Activated CD8-positive, alpha-beta T cell treated with anti-CD3 and anti-CD28 coated beads for 36 hours (primary cell): ENCODE measurements around the gene TERB2. TPM values are rescaled to one million over a fixed set of nuclear protein-coding genes. Genes with fewer than 3 reads are reported as not detected.
A peak's percentile ranks its signal among the peaks of the same experiment; 100 is the strongest.
"Not testable (repeated sequence)": the region's sequence is repeated elsewhere in the genome, so short reads cannot be mapped to it uniquely, and the experiment has no call there.

Experiments used
- ATAC-seq: fragments of 200-7000 bp; cut with Tn5 transposase; one replicate; pipeline ENCODE4 v1.10.0; 2021; ENCODE audit warnings: mild to moderate bottlenecking, moderate library complexity
- CTCF ChIA-PET: fragments of 350-600 bp; sonication (Branson Sonifier 250); formaldehyde crosslinking; loops from one replicate; lab custom pipeline; 2021; ENCODE audit warnings: antibody characterized with exemption; lab: Charles Lee
- POLR2A ChIA-PET: fragments of 350-600 bp; sonication (Branson Sonifier 250); formaldehyde crosslinking; loops from one replicate; lab custom pipeline; 2021; ENCODE audit warnings: antibody characterized with exemption; lab: Charles Lee
- DNase-seq: peaks from one replicate; pipeline ENCODE4 v3.0.0-alpha.2; 2020
- H3K27ac Mint-ChIP-seq: one replicate; pipeline ENCODE4 v1.8.0; 2021; ENCODE audit warnings: mild to moderate bottlenecking, mixed read lengths
- H3K27me3 Mint-ChIP-seq: one replicate; pipeline ENCODE4 v1.8.0; 2021; ENCODE audit warnings: mixed read lengths
- H3K36me3 Mint-ChIP-seq: one replicate; pipeline ENCODE4 v1.8.0; 2021; ENCODE audit warnings: low read depth, mixed read lengths
- H3K4me1 Mint-ChIP-seq: one replicate; pipeline ENCODE4 v1.8.0; 2021; ENCODE audit warnings: low read depth, mixed read lengths
- H3K4me3 Mint-ChIP-seq: one replicate; pipeline ENCODE4 v1.8.0; 2021; ENCODE audit warnings: mild to moderate bottlenecking, moderate library complexity, mixed read lengths
- H3K9me3 Mint-ChIP-seq: one replicate; pipeline ENCODE4 v1.8.0; 2021; ENCODE audit warnings: mixed read lengths
- intact Hi-C: fragments of 100-400 bp; cut with micrococcal nuclease; formaldehyde crosslinking; loops from one replicate; pipeline ENCODE4 v1.10.0; 2022
- total RNA-seq, 2 experiments: library from RNA; stranded (reverse); gene quantifications; one replicate each; pipeline ENCODE4 v1.2.3, GENCODE V29; 2021
- TF ChIP-seq, protein P1 (sequence below): fragments of 200-600 bp; IDR thresholded peaks from one replicate; pipeline ENCODE4 v1.8.0; 2022; ENCODE audit warnings: antibody characterized with exemption, mild to moderate bottlenecking

TERB2 gene
- total RNA-seq, 2 experiments from 2014 or later = not detected

DNA sequence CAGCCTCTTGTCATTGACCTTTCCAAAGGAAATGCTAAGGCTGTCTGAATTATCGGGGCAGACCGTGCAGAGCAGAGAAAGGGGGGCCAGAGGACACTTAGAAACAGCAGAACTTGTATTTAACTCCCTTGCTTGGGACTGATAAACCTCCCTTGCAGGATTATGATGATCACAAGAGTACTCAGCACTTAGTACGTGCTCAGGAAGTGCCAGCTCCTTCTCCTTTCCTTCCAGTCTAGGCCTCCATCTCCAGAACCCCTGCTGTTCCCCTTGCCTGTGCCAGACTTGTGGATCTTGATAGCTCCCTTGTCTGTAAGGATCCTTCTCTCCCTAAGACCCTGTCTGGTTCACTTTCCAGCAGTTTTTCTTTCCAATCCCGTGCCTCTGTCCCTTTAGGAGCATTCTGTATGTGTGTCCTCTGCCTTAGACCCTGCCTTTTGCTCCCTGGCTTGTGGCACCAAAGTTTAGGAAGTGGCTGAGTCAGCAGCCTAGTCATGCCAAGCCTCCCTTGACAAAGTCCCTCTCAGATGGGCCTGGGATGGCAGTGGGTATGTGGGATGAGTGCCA lies 67.3 kb downstream of the TERB2 start:
- intact Hi-C loops = no loop called here

DNA sequence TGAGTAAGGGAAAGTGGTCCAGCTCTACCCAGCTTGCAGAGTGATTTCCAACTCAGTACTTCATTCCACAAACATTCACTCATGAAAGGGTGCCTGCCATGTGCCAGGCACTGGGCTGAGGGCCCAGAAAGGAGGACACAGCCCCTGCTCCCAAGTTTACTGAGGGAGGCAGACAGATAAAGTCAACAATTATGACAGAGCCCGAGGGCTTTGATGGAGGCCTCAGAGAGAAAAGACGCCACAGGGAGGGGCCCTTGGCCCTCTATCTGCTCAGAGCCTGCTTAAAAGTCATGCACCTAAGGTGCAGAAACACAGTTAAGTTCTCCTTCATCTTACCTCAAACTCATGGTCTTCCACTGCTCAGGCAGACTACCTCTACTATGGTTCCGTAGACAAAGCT lies 68.2 kb downstream of the TERB2 start:
- DNase-seq, intact Hi-C loops, H3K27ac Mint-ChIP-seq, H3K9me3 Mint-ChIP-seq, ATAC-seq, POLR2A ChIA-PET, H3K36me3 Mint-ChIP-seq, H3K27me3 Mint-ChIP-seq: not testable (repeated sequence)
- Mint-ChIP-seq H3K4me1 (peaks cover 23% of the 10 kb centered on the region), H3K4me3 (peak overlapping the region; percentile 33)
- CTCF ChIA-PET = interaction anchor here (1.4 kb wide), 1 partner anchor 93 kb away, joined by 4 read pairs; no protein-coding TSS in a partner anchor

More for the DNA sequence above, 67.3 kb downstream of the TERB2 start:
- ChIA-PET CTCF (interaction anchor here (1.4 to 2.1 kb wide), 2 partner anchors 94 to 170 kb away, joined by 4 to 8 read pairs; no protein-coding TSS in a partner anchor), POLR2A (interaction anchor here (0.8 to 0.9 kb wide), 2 partner anchors 25 to 312 kb away, joined by 3 read pairs; partner anchors contain the start of genes B2M and PATL2)
- Mint-ChIP-seq H3K4me3 (peak overlapping the region; percentile 80), H3K4me1 (peaks cover 23% of the 10 kb centered on the region), H3K27me3 (peaks cover 10% of the 10 kb centered on the region), H3K36me3 (peaks cover 6% of the 10 kb centered on the region), H3K27ac (peak overlapping the region; percentile 75), H3K9me3 (no peaks in the 10 kb centered on the region)
- DNase-seq = no peak
- no peak for ATAC-seq
- TF ChIP-seq, protein P1, sequence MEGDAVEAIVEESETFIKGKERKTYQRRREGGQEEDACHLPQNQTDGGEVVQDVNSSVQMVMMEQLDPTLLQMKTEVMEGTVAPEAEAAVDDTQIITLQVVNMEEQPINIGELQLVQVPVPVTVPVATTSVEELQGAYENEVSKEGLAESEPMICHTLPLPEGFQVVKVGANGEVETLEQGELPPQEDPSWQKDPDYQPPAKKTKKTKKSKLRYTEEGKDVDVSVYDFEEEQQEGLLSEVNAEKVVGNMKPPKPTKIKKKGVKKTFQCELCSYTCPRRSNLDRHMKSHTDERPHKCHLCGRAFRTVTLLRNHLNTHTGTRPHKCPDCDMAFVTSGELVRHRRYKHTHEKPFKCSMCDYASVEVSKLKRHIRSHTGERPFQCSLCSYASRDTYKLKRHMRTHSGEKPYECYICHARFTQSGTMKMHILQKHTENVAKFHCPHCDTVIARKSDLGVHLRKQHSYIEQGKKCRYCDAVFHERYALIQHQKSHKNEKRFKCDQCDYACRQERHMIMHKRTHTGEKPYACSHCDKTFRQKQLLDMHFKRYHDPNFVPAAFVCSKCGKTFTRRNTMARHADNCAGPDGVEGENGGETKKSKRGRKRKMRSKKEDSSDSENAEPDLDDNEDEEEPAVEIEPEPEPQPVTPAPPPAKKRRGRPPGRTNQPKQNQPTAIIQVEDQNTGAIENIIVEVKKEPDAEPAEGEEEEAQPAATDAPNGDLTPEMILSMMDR = no peak

DNA sequence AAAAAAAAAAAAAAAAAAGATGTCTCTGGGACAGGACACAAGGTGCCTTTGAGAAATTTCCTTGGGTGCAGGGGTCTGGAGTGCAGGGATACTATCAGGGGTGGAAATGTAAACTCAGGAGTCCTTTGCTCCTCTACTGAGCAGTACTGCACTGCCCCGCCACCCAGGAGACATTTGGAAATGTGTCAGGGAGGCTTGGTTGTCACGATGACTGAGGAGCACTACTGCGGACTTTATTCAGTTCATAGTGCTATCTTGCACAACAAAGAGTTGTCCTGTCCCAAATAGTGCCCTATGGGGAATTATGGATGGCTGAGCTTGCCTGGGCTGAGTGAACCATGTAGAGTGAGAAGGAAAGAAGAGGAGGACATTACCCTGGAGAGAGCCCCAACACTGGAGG lies 69.1 kb downstream of the TERB2 start:
- H3K27ac Mint-ChIP-seq, H3K4me3 Mint-ChIP-seq, H3K27me3 Mint-ChIP-seq, POLR2A ChIA-PET, H3K9me3 Mint-ChIP-seq, intact Hi-C loops, DNase-seq, ATAC-seq: not testable (repeated sequence)
- CTCF ChIA-PET = interaction anchor here (1.2 kb wide), 1 partner anchor 13 kb away, joined by 3 read pairs; no protein-coding TSS in a partner anchor
- peaks cover 14% of the 10 kb centered on the region for H3K36me3 Mint-ChIP-seq
- peaks cover 23% of the 10 kb centered on the region for H3K4me1 Mint-ChIP-seq

DNA sequence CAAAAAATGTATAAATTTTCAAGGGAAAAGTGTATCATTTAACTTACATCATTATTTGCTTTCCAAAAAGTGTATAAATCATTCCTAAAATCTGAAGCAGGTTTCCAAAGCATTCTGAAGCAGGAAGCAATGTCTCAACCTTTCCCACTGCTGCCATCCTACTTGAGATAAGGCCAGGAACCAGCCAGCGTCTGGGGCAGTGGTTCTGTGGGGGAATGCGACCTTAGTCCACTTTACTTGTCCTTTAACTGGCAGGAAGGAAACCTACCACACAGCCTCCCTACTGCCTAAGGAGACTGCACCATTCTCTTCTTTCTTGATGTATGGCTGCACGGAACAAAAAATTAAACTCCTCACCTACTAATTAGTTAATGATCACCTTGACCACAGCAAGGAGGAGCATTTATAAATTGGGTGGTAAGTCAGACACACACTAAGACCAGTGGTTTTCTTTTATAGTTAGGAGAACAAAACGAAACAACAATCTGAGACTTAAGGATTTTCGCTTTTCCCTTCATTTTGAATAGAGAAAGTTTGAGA lies 70.2 kb downstream of the TERB2 start:
- no peak for ATAC-seq
- TF ChIP-seq, protein P1 = no peak
- no peak overlapping the region for H3K4me3 Mint-ChIP-seq
- H3K9me3 Mint-ChIP-seq = no peaks in the 10 kb centered on the region
- no peak overlapping the region for H3K27ac Mint-ChIP-seq
- H3K27me3 Mint-ChIP-seq = no peaks in the 10 kb centered on the region
- intact Hi-C loops = no loop called here
- H3K4me1 Mint-ChIP-seq = peaks cover 23% of the 10 kb centered on the region
- H3K36me3 Mint-ChIP-seq = peaks cover 21% of the 10 kb centered on the region
- POLR2A ChIA-PET = no interaction called here
- CTCF ChIA-PET = no interaction called here
- DNase-seq = no peak

DNA sequence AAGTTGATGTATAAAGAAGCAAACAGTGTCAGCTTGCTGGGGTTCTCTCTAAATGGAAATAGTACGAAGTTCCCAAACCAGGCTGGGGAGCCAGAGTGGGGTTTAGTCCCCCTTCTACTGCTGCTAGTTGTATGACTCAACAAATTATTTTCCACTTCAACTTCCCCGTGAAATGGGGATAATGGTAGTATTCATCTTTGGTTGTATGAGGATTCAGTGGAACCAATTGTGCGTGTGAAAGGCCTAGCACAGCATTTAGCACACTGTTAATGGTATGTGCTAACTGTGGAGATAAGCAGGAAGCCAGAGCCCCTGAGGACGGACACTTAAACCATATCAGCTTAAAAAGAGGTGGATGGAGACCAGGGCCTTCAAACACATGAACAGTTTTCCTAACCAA lies 70.7 kb downstream of the TERB2 start:
- H3K27ac Mint-ChIP-seq = no peak overlapping the region
- no peaks in the 10 kb centered on the region for H3K9me3 Mint-ChIP-seq
- DNase-seq (no peak), ATAC-seq (no peak)
- H3K4me3 Mint-ChIP-seq = no peak overlapping the region
- H3K36me3 Mint-ChIP-seq = peaks cover 21% of the 10 kb centered on the region
- ChIA-PET CTCF (no interaction called here), POLR2A (interaction anchor here (0.9 kb wide), 1 partner anchor 600 kb away, joined by 3 read pairs; the partner anchor contains the start of gene CTDSPL2)
- no peaks in the 10 kb centered on the region for H3K27me3 Mint-ChIP-seq
- TF ChIP-seq, protein P1 = no peak
- intact Hi-C loops = no loop called here
- peaks cover 23% of the 10 kb centered on the region for H3K4me1 Mint-ChIP-seq

Other genes starting within 250 kb of the TERB2 start
- gene PATL2, start 245.4 kb upstream of the TERB2 start, total RNA-seq = 10 to 100 TPM; 16.1 to 17.8 TPM
- 1,000 to 10,000 TPM; 4,476 to 4,587 TPM for gene B2M, start 245.2 kb upstream of the TERB2 start, total RNA-seq
- gene TRIM69, start 220.2 kb upstream of the TERB2 start, total RNA-seq = 10 to 100 TPM; 59.8 to 63.5 TPM
- 10 to 100 TPM; 27.9 to 28.7 TPM for gene SORD, start 66.5 kb downstream of the TERB2 start, total RNA-seq
- gene DUOX2, start 157.5 kb downstream of the TERB2 start, total RNA-seq = under 1 TPM; 0.05 to 0.18 TPM
- gene DUOXA2, start 157.6 kb downstream of the TERB2 start, total RNA-seq = not detected
- not detected for gene DUOXA1, start 173.2 kb downstream of the TERB2 start, total RNA-seq
- not detected for gene DUOX1, start 173.3 kb downstream of the TERB2 start, total RNA-seq
- 10 to 100 TPM; 19.8 to 23.5 TPM for gene SHF, start 231.3 kb downstream of the TERB2 start, total RNA-seq